Gastrocnemius medialis (tissue), 4 donors: ENCODE measurements around the gene MXI1. TPM values are rescaled to one million over a fixed set of nuclear protein-coding genes. Genes with fewer than 3 reads are reported as not detected.

Source experiments
- ATAC-seq, 2 donors: fragments of 150-250 bp; one replicate each; pipeline ENCODE4 v1.9.1; 2016
- DNase-seq, 2 donors: peaks; one replicate each; pipeline ENCODE4 v3.0.0-alpha.2; 2019
- H3K27ac ChIP-seq, 4 donors: fragments of 200-600 bp; sonication (generic); 1 replicate in 1 of 4; 2 replicates in 3 of 4; pipeline ENCODE4 v1.5.1; 2016 to 2018; ENCODE audit warnings: mild to moderate bottlenecking in 2 of 4, moderate library complexity in 1 of 4
- H3K27me3 ChIP-seq, 3 donors: fragments of 200-600 bp; sonication (generic) in 2 of 3; 1 replicate in 1 of 3; 2 replicates in 2 of 3; pipeline versions ENCODE4 v1.5.1 to v1.6.0; 2016 to 2019; ENCODE audit warnings: mild to moderate bottlenecking in 1 of 3, moderate library complexity in 1 of 3
- H3K36me3 ChIP-seq, 2 donors: fragments of 200-600 bp; sonication (generic) in 1 of 2; one replicate each; pipeline ENCODE4 v1.5.1; 2017 to 2018
- H3K4me1 ChIP-seq, 2 donors: fragments of 200-600 bp; sonication (generic) in 1 of 2; one replicate each; pipeline ENCODE4 v1.5.1; 2016 to 2017; ENCODE audit warnings: mild to moderate bottlenecking in 2 of 2
- H3K4me3 ChIP-seq, 4 donors: fragments of 200-600 bp; sonication (generic) in 3 of 4; 1 replicate in 1 of 4; 2 replicates in 3 of 4; pipeline ENCODE4 v1.5.1; 2016 to 2019; ENCODE audit warnings: mild to moderate bottlenecking in 2 of 4
- H3K9me3 ChIP-seq, 3 donors: fragments of 200-600 bp; sonication (generic) in 2 of 3; 1 replicate in 1 of 3; 2 replicates in 2 of 3; pipeline ENCODE4 v1.5.1; 2016 to 2019
- CTCF ChIP-seq, 5 experiments: fragments of 450-650 bp in 3 of 5; fragments of 200-600 bp in 2 of 5; sonication (generic) in 2 of 5; IDR thresholded peaks in 4 of 5; conservative IDR thresholded peaks in 1 of 5; 1 replicate in 4 of 5; 2 replicates in 1 of 5; pipeline ENCODE4 v1.5.1; 2016 to 2019; ENCODE audit warnings: antibody characterized with exemption in 5 of 5, mild to moderate bottlenecking in 3 of 5, moderate library complexity in 3 of 5
- POLR2A ChIP-seq, 2 donors: fragments of 450-650 bp; IDR thresholded peaks; one replicate each; pipeline ENCODE4 v1.6.1; 2017; ENCODE audit warnings: antibody characterized with exemption in 2 of 2, mild to moderate bottlenecking in 2 of 2, moderate library complexity in 2 of 2
- in situ Hi-C, 4 donors: fragments of 200-750 bp; cut with MboI; loops; one replicate each; pipeline versions ENCODE4 v1.15.0 to v1.8.0; 2017; ENCODE audit warnings: low sequenced_read_pairs in 4 of 4
- intact Hi-C: fragments of 100-400 bp; cut with DNase I; formaldehyde crosslinking; loops from one replicate; pipeline ENCODE4 v1.15.1; 2023; ENCODE audit warnings: low total_unique reads
- total RNA-seq, 4 donors: library from RNA; depleted of rRNA; stranded (reverse); fragments of >200 nt; gene quantifications; one replicate each; pipeline versions ENCODE4 v1.1.0 to v1.2.3, GENCODE V29; 2016

The MXI1 gene
- total RNA-seq, 4 donors from 2014 or later = 35.9 to 67.8 (median 53.9) TPM

DNA sequence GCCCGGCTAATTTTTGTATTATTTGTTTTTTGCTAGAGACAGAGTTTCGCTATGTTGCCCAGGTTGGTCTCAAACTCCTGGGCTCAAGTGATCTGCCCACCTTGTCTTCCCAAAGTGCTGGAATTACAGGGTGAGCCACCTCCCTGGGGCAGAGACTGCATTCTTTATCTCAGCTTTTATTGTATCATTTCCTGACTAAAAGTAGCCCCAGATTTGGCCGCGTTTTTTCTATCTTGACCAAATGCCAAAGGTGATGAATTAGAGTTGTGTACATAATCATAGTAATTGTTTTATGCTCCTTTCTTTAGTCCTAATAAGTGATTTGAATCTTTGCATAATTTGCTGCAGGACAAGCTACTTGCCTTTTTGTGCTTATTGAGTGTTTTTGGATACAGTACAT, 100.4 kb downstream of the MXI1 start:
- DNase-seq (no peak), ATAC-seq (no peak)
- no peak overlapping the region for H3K4me3 ChIP-seq
- TF ChIP-seq CTCF (IDR thresholded peaks at IDR 0.05 in 4 of 5, conservative IDR thresholded peaks at IDR 0.05 in 1 of 5) (no peak), POLR2A (IDR thresholded peaks at IDR 0.05) (no peak)
- H3K27ac ChIP-seq = no peak overlapping the region
- in situ Hi-C loops = loop anchor here in 3 of 4 donors (10.0 to 25.0 kb wide), 3 partner anchors 247 to 604 kb away; partner anchors contain the start of genes BBIP1 (in 1 of the 3) and SHOC2 (in 1 of the 3)
- no peaks in the 10 kb centered on the region for H3K27me3 ChIP-seq
- H3K9me3 ChIP-seq = no peaks in the 10 kb centered on the region
- intact Hi-C loops = loop anchor here (5.0 to 10.0 kb wide), 2 partner anchors 189 to 303 kb away; partner anchors contain the start of genes ADD3 and DUSP5
- peaks cover 18 to 19% of the 10 kb centered on the region in 2 donors for H3K4me1 ChIP-seq
- peaks cover 0 to 5% of the 10 kb centered on the region in 2 donors for H3K36me3 ChIP-seq

- in situ Hi-C loops = loop anchor here in 3 of 4 donors (5.0 to 25.0 kb wide), 5 partner anchors 232 to 602 kb away; partner anchors contain the start of genes BBIP1 (in 1 of the 3) and SHOC2 (in 1 of the 3)
- TF ChIP-seq CTCF (IDR thresholded peaks at IDR 0.05 in 4 of 5, conservative IDR thresholded peaks at IDR 0.05 in 1 of 5) (no peak), POLR2A (IDR thresholded peaks at IDR 0.05) (no peak)
- Histone ChIP-seq H3K27ac (no peak overlapping the region), H3K27me3 (no peaks in the 10 kb centered on the region), H3K9me3 (no peaks in the 10 kb centered on the region), H3K4me1 (peaks cover 4% of the 10 kb centered on the region in 2 donors), H3K36me3 (no peaks in the 10 kb centered on the region), H3K4me3 (no peak overlapping the region)
- intact Hi-C loops = loop anchor here (2.0 kb wide), 1 partner anchor 236 kb away; no protein-coding TSS in a partner anchor
- DNase-seq (no peak), ATAC-seq (no peak)
These were observed 103.3 kb downstream of the MXI1 start for GRCh38 chr10:110310741-110311140.

DNA sequence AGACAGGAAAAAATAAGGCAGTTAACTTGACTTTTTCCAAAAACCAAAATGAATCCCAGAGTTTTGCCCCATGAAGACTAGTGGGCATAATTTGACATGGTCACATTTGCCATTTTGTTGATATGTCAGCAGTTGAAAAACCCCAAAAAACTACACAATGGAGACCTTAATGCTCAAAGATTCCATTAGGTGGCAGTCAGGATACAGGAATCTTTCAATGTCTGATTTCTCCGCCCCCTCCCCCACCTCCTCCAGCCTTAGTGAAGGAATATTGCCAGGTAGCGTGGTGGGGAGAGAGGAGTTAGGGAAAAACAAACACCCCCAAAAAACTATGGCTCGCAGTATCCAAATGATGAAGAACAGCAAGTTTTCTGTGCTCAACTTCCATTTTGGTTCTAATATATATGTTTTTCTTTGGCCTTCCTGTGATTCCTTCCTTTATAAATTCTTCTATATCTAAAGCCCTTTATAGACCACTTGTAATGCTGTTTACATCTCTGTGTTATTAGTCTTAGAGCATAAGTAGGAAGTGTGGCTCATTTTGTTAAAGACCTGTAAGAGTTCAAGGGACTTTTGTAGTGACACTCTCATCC, 104.0 kb downstream of the MXI1 start:
- Histone ChIP-seq H3K27ac (no peak overlapping the region), H3K9me3 (no peaks in the 10 kb centered on the region), H3K27me3 (no peaks in the 10 kb centered on the region), H3K4me3 (no peak overlapping the region), H3K4me1 (no peaks in the 10 kb centered on the region), H3K36me3 (no peaks in the 10 kb centered on the region)
- ATAC-seq (peak in 1 of 2 donors; percentile 60), DNase-seq (no peak)
- in situ Hi-C loops (loop anchor here in 3 of 4 donors (5.0 to 25.0 kb wide), 5 partner anchors 231 to 601 kb away; partner anchors contain the start of genes BBIP1 (in 1 of the 3) and SHOC2 (in 1 of the 3)), intact Hi-C loops (loop anchor here (2.0 kb wide), 1 partner anchor 235 kb away; no protein-coding TSS in a partner anchor)
- TF ChIP-seq CTCF (IDR thresholded peaks at IDR 0.05 in 4 of 5, conservative IDR thresholded peaks at IDR 0.05 in 1 of 5) (peak; percentile 32 to 67 (median 56)), POLR2A (IDR thresholded peaks at IDR 0.05) (no peak)

GRCh38 chr10:110312206-110312605, 104.8 kb downstream of the MXI1 start:
- no peak for DNase-seq
- H3K36me3 ChIP-seq = no peaks in the 10 kb centered on the region
- TF ChIP-seq POLR2A (IDR thresholded peaks at IDR 0.05) (no peak), CTCF (IDR thresholded peaks at IDR 0.05 in 4 of 5, conservative IDR thresholded peaks at IDR 0.05 in 1 of 5) (no peak)
- no peak overlapping the region for H3K4me3 ChIP-seq
- H3K27me3 ChIP-seq = no peaks in the 10 kb centered on the region
- H3K9me3 ChIP-seq = no peaks in the 10 kb centered on the region
- H3K4me1 ChIP-seq = no peaks in the 10 kb centered on the region
- intact Hi-C loops = no loop called here
- no peak for ATAC-seq
- H3K27ac ChIP-seq = no peak overlapping the region
- in situ Hi-C loops = loop anchor here in 3 of 4 donors (5.0 to 25.0 kb wide), 5 partner anchors 230 to 600 kb away; partner anchors contain the start of genes BBIP1 (in 1 of the 3) and SHOC2 (in 1 of the 3)
